H1 (cell line): ENCODE data around the gene WDR4. TPM values are rescaled to one million over a fixed set of nuclear protein-coding genes. Genes with fewer than 3 reads are reported as not detected.

Source experiments
- BCL11A ChIP-seq, 2 experiments: IDR thresholded peaks; one replicate each; pipeline ENCODE4 v1.6.1; 2011; ENCODE audit warnings: low read depth in 2 of 2, low read length in 2 of 2, mild to moderate bottlenecking in 2 of 2
- CHD7 ChIP-seq: fragments of 300-600 bp; sonication (generic); IDR thresholded peaks from 2 replicates; pipeline ENCODE4 v1.7.1; 2012; ENCODE audit warnings: low read length, moderate library complexity, mild to moderate bottlenecking, inconsistent platforms; ENCODE audit not compliant: insufficient replicate concordance
- MAX ChIP-seq: IDR thresholded peaks from 2 replicates; pipeline ENCODE4 v1.6.1; 2012; ENCODE audit warnings: inconsistent platforms
- RBBP5 ChIP-seq: IDR thresholded peaks from 2 replicates; pipeline ENCODE4 v1.7.1; 2012; ENCODE audit warnings: low read depth, mild to moderate bottlenecking, inconsistent platforms, low read length, moderate library complexity, borderline replicate concordance
- RFX5 ChIP-seq: IDR thresholded peaks from 2 replicates; pipeline ENCODE4 v1.6.1; 2011; ENCODE audit warnings: low read depth, low read length, improper control_type of control experiment, borderline replicate concordance
- RNF2 ChIP-seq: fragments of 200-900, 300-1000 bp; sonication (generic); IDR thresholded peaks from 2 replicates; pipeline ENCODE4 v1.7.1; 2016; ENCODE audit warnings: borderline replicate concordance, low read depth, mild to moderate bottlenecking, antibody characterized with exemption, low read length; ENCODE audit not compliant: poor library complexity, severe bottlenecking; ENCODE audit errors: missing control alignments
- polyA plus RNA-seq, 7 experiments: library from polyadenylated mRNA; depleted of rRNA in 3 of 7; stranded (reverse) in 5 of 7; unstranded in 2 of 7; fragments of >200 nt in 5 of 7; fragments of 200-250 nt in 2 of 7; gene quantifications; 1 replicate in 5 of 7; 2 replicates in 1 of 7; 4 replicates in 1 of 7; pipeline versions ENCODE4 v1.2.1 to v1.2.3, GENCODE V29; 2011 to 2013; ENCODE audit warnings: missing spikeins in 2 of 7, mixed read lengths in 2 of 7
- total RNA-seq: library from RNA; stranded (reverse); fragmentation: NEBNext Ultra II Directional; extraction: Animal tissue kit (Norgen Biotek cat#: 25700); gene quantifications from 2 replicates; pipeline ENCODE4 v1.2.1, GENCODE V29; 2021

The WDR4 gene
- total and polyA plus RNA-seq, 2 of the 8 experiments (the other 6 are each of a cell fraction or from before 2014, with no cell fraction given), result 28.9 to 47.8 TPM

- no peak for TF ChIP-seq CHD7
- no peak for TF ChIP-seq RBBP5
- no peak for TF ChIP-seq MAX
- TF ChIP-seq RFX5, result no peak
- no peak for TF ChIP-seq RNF2
- no peak for TF ChIP-seq BCL11A (IDR thresholded peaks at IDR 0.05; ENCODE audit: low read depth in 2 of 2, low read length in 2 of 2)
These were observed 24.9 kb downstream of the WDR4 start (continued) for GRCh38 chr21:42854246-42855010.
